Parathyroid adenoma (tissue), 2 donors: ENCODE results near the gene RAB35.

ENCODE experiments used
- H2AFZ ChIP-seq: fragments of 300-600 bp; sonication (generic); one replicate; pipeline ENCODE4 v1.7.0; 2017; ENCODE audit warnings: antibody characterized with exemption, mild to moderate bottlenecking
- H3K27ac ChIP-seq: fragments of 300-600 bp; sonication (generic); one replicate; pipeline ENCODE4 v1.7.0; 2017
- H3K27me3 ChIP-seq: fragments of 300-600 bp; sonication (generic); one replicate; pipeline ENCODE4 v1.7.0; 2017; ENCODE audit warnings: low read length; ENCODE audit not compliant: control insufficient read depth, insufficient read depth
- H3K36me3 ChIP-seq: fragments of 300-600 bp; sonication (generic); one replicate; pipeline ENCODE4 v1.7.0; 2017; ENCODE audit warnings: low read length; ENCODE audit not compliant: control insufficient read depth, insufficient read depth
- H3K4me1 ChIP-seq: fragments of 300-600 bp; sonication (generic); one replicate; pipeline ENCODE4 v1.7.0; 2017; ENCODE audit warnings: control low read depth
- H3K4me2 ChIP-seq: fragments of 300-600 bp; sonication (generic); one replicate; pipeline ENCODE4 v1.7.0; 2017; ENCODE audit warnings: low read length
- H3K4me3 ChIP-seq: fragments of 300-600 bp; sonication (generic); one replicate; pipeline ENCODE4 v1.7.0; 2017; ENCODE audit warnings: low read depth, low read length
- H3K79me2 ChIP-seq: fragments of 300-600 bp; sonication (generic); one replicate; pipeline ENCODE4 v1.7.0; 2017; ENCODE audit warnings: control low read depth
- H3K9ac ChIP-seq: fragments of 300-600 bp; sonication (generic); one replicate; pipeline ENCODE4 v1.7.0; 2017; ENCODE audit warnings: mild to moderate bottlenecking
- H3K9me3 ChIP-seq: fragments of 300-600 bp; sonication (generic); one replicate; pipeline ENCODE4 v1.7.0; 2017; ENCODE audit warnings: low read length; ENCODE audit not compliant: control insufficient read depth
- CTCF ChIP-seq: fragments of 300-600 bp; sonication (generic); IDR thresholded peaks from one replicate; pipeline ENCODE4 v1.7.0; 2017; ENCODE audit warnings: antibody characterized with exemption, mild to moderate bottlenecking
- donor health status: primary hyperparathyroidism.

RAB35 gene

GRCh38 chr12:120079411-120080400 lies 36.8 kb downstream of the RAB35 start:
- H3K9me3 ChIP-seq, result no peaks in the 10 kb centered on the region
- no peaks in the 10 kb centered on the region for H3K79me2 ChIP-seq
- H3K4me1 ChIP-seq, result no peaks in the 10 kb centered on the region
- no peak overlapping the region for H3K4me3 ChIP-seq
- no peak overlapping the region for H3K4me2 ChIP-seq
- H3K9ac ChIP-seq, result no peak overlapping the region
- no peaks in the 10 kb centered on the region for H3K27me3 ChIP-seq
- no peaks in the 10 kb centered on the region for H3K36me3 ChIP-seq
- H2AFZ ChIP-seq, result no peak overlapping the region
- no peak for TF ChIP-seq CTCF
- H3K27ac ChIP-seq, result no peak overlapping the region

- Histone ChIP-seq H3K36me3 (no peaks in the 10 kb centered on the region), H3K79me2 (no peaks in the 10 kb centered on the region), H3K27me3 (no peaks in the 10 kb centered on the region), H3K4me2 (no peak overlapping the region), H3K4me1 (no peaks in the 10 kb centered on the region), H3K9me3 (no peaks in the 10 kb centered on the region), H3K9ac (no peak overlapping the region), H3K27ac (no peak overlapping the region), H2AFZ (no peak overlapping the region), H3K4me3 (no peak overlapping the region)
- TF ChIP-seq CTCF, result no peak
Measured at GRCh38 chr12:120078868-120079267, 37.7 kb downstream of the RAB35 start.

GRCh38 chr12:120077260-120077659 lies 39.3 kb downstream of the RAB35 start:
- Histone ChIP-seq H3K27ac (no peak overlapping the region), H3K9me3 (no peaks in the 10 kb centered on the region), H3K4me3 (no peak overlapping the region), H3K4me1 (no peaks in the 10 kb centered on the region), H3K4me2 (no peak overlapping the region), H3K9ac (no peak overlapping the region), H3K79me2 (no peaks in the 10 kb centered on the region), H2AFZ (no peak overlapping the region), H3K27me3 (no peaks in the 10 kb centered on the region), H3K36me3 (no peaks in the 10 kb centered on the region)
- TF ChIP-seq CTCF, result no peak

GRCh38 chr12:120076651-120077050 lies 39.9 kb downstream of the RAB35 start:
- Histone ChIP-seq H3K79me2 (no peaks in the 10 kb centered on the region), H3K9me3 (no peaks in the 10 kb centered on the region), H3K4me2 (no peak overlapping the region), H3K4me3 (no peak overlapping the region), H3K27ac (no peak overlapping the region), H2AFZ (no peak overlapping the region), H3K4me1 (no peaks in the 10 kb centered on the region), H3K36me3 (no peaks in the 10 kb centered on the region), H3K9ac (no peak overlapping the region), H3K27me3 (no peaks in the 10 kb centered on the region)
- no peak for TF ChIP-seq CTCF
